KG1 (cell line): ENCODE data around the gene CD58.

Source experiments
- DNase-seq: peaks from one replicate; lab custom pipeline; 2025; lab: John Stamatoyannopoulos, UW

The CD58 gene

GRCh38 chr1:116544588-116545358, 26.1 kb downstream of the CD58 start:
- DNase-seq: no peak

- peak; percentile 33 for DNase-seq
These were observed 30.7 kb downstream of the CD58 start for GRCh38 chr1:116540088-116540487.

GRCh38 chr1:116538544-116538943, 32.3 kb downstream of the CD58 start:
- DNase-seq: no peak

GRCh38 chr1:116537898-116538297, 32.9 kb downstream of the CD58 start:
- no peak for DNase-seq

- no peak for DNase-seq
These were observed 33.6 kb downstream of the CD58 start for GRCh38 chr1:116537040-116537831.

- no peak for DNase-seq
These were observed 36.6 kb downstream of the CD58 start for GRCh38 chr1:116534014-116534739.

GRCh38 chr1:116533429-116533820, 37.4 kb downstream of the CD58 start:
- DNase-seq: no peak

GRCh38 chr1:116532671-116533428, 38.0 kb downstream of the CD58 start:
- no peak for DNase-seq

- DNase-seq: no peak
These were observed 38.9 kb downstream of the CD58 start for GRCh38 chr1:116531917-116532316.

GRCh38 chr1:116529681-116530080, 41.1 kb downstream of the CD58 start:
- no peak for DNase-seq

- no peak for DNase-seq
These were observed 41.6 kb downstream of the CD58 start for GRCh38 chr1:116529199-116529631.

- no peak for DNase-seq
These were observed 42.3 kb downstream of the CD58 start for GRCh38 chr1:116528329-116529083.

- no peak for DNase-seq
These were observed 45.4 kb downstream of the CD58 start for GRCh38 chr1:116525440-116525839.

GRCh38 chr1:116521186-116521585, 49.6 kb downstream of the CD58 start:
- no peak for DNase-seq

- DNase-seq: no peak
These were observed 52.4 kb downstream of the CD58 start for GRCh38 chr1:116518400-116518799.

GRCh38 chr1:116516631-116517030, 54.2 kb downstream of the CD58 start:
- no peak for DNase-seq

GRCh38 chr1:116515702-116516101, 55.1 kb downstream of the CD58 start:
- peak; percentile 70 for DNase-seq

- DNase-seq: peak; percentile 83
These were observed 55.9 kb downstream of the CD58 start for GRCh38 chr1:116514708-116515525.

GRCh38 chr1:116513956-116514355, 56.9 kb downstream of the CD58 start:
- no peak for DNase-seq

GRCh38 chr1:116511459-116512019, 59.3 kb downstream of the CD58 start:
- DNase-seq: no peak
